H9 (cell line): ENCODE results near the gene STRA6. TPM values are rescaled to one million over a fixed set of nuclear protein-coding genes. Genes with fewer than 3 reads are reported as not detected.

ENCODE experiments used
- DNase-seq: peaks from one replicate; pipeline ENCODE4 v3.0.0-alpha.2; 2017
- H2AFZ ChIP-seq: one replicate; pipeline ENCODE4 v1.6.1; 2013; ENCODE audit warnings: mild to moderate bottlenecking, low read length, control low read depth, moderate library complexity
- H2AK5ac ChIP-seq: 2 replicates; pipeline ENCODE4 v1.6.1; 2013; ENCODE audit warnings: low read length, control low read depth, mixed read lengths; ENCODE audit not compliant: insufficient read length
- H2BK120ac ChIP-seq: one replicate; pipeline ENCODE4 v1.6.1; 2013; ENCODE audit warnings: low read depth, mild to moderate bottlenecking, low read length, control low read depth, inconsistent platforms; ENCODE audit not compliant: poor library complexity, severe bottlenecking
- H2BK12ac ChIP-seq: 2 replicates; pipeline ENCODE4 v1.6.1; 2013; ENCODE audit warnings: low read length, control low read depth, mixed read lengths, low read depth; ENCODE audit not compliant: insufficient read length
- H2BK15ac ChIP-seq: 2 replicates; pipeline ENCODE4 v1.6.1; 2013; ENCODE audit warnings: low read depth, low read length, control low read depth
- H2BK20ac ChIP-seq: one replicate; pipeline ENCODE4 v1.6.1; 2013; ENCODE audit warnings: low read depth, mild to moderate bottlenecking, low read length, control low read depth, inconsistent platforms; ENCODE audit not compliant: poor library complexity, severe bottlenecking
- H2BK5ac ChIP-seq: 2 replicates; pipeline ENCODE4 v1.6.1; 2013; ENCODE audit warnings: low read length, control low read depth, mixed read lengths; ENCODE audit not compliant: insufficient read length
- H3K14ac ChIP-seq: 2 replicates; pipeline ENCODE4 v1.6.1; 2013; ENCODE audit warnings: low read length, control low read depth; ENCODE audit not compliant: insufficient read depth
- H3K18ac ChIP-seq: 2 replicates; pipeline ENCODE4 v1.6.1; 2013; ENCODE audit warnings: low read depth, mild to moderate bottlenecking, mixed read lengths, low read length, control low read depth; ENCODE audit not compliant: insufficient read length
- H3K23ac ChIP-seq: 2 replicates; pipeline ENCODE4 v1.6.1; 2013; ENCODE audit warnings: low read length, control low read depth, mixed read lengths, low read depth; ENCODE audit not compliant: insufficient read length
- H3K23me2 ChIP-seq: 2 replicates; pipeline ENCODE4 v1.6.1; 2013; ENCODE audit warnings: low read depth, mild to moderate bottlenecking, mixed read lengths, low read length, control low read depth; ENCODE audit not compliant: insufficient read length, poor library complexity, severe bottlenecking
- H3K27ac ChIP-seq: 2 replicates; pipeline ENCODE4 v1.5.1; 2013; ENCODE audit warnings: low read length, control low read depth, mixed read lengths, low read depth; ENCODE audit not compliant: insufficient read length
- H3K27me3 ChIP-seq: 2 replicates; pipeline ENCODE4 v1.6.1; 2013; ENCODE audit warnings: low read length, control low read depth, inconsistent platforms; ENCODE audit not compliant: insufficient read depth
- H3K4ac ChIP-seq: 2 replicates; pipeline ENCODE4 v1.6.1; 2013; ENCODE audit warnings: low read depth, mild to moderate bottlenecking, control low read depth, inconsistent platforms, low read length, moderate library complexity
- H3K4me1 ChIP-seq: 2 replicates; pipeline ENCODE4 v1.6.1; 2013; ENCODE audit warnings: low read length, control low read depth, inconsistent platforms; ENCODE audit not compliant: insufficient read depth
- H3K4me2 ChIP-seq: 2 replicates; pipeline ENCODE4 v1.6.1; 2013; ENCODE audit warnings: low read length, control low read depth, mixed read lengths; ENCODE audit not compliant: insufficient read length, insufficient read depth
- H3K56ac ChIP-seq: 2 replicates; pipeline ENCODE4 v1.6.1; 2013; ENCODE audit warnings: low read depth, mild to moderate bottlenecking, mixed read lengths, low read length, control low read depth; ENCODE audit not compliant: insufficient read length
- H3K79me1 ChIP-seq: 2 replicates; pipeline ENCODE4 v1.6.1; 2013; ENCODE audit warnings: low read depth, mild to moderate bottlenecking, moderate library complexity, low read length, control low read depth, inconsistent platforms; ENCODE audit not compliant: insufficient read depth, poor library complexity, severe bottlenecking
- H3K79me2 ChIP-seq: 2 replicates; pipeline ENCODE4 v1.6.1; 2013; ENCODE audit warnings: low read length, control low read depth, inconsistent platforms; ENCODE audit not compliant: insufficient read depth
- H3K9ac ChIP-seq: 2 replicates; pipeline ENCODE4 v1.6.1; 2013; ENCODE audit warnings: low read length, control low read depth, mixed read lengths; ENCODE audit not compliant: insufficient read length; ENCODE audit errors: extremely low read depth
- H3K9me3 ChIP-seq: one replicate; pipeline ENCODE4 v1.6.1; 2013; ENCODE audit warnings: low read depth, low read length, inconsistent platforms; ENCODE audit not compliant: control insufficient read depth
- H3T11ph ChIP-seq: one replicate; pipeline ENCODE4 v1.6.1; 2013; ENCODE audit warnings: mild to moderate bottlenecking, low read length, control low read depth, inconsistent platforms
- H4K20me1 ChIP-seq: one replicate; pipeline ENCODE4 v1.6.1; 2013; ENCODE audit not compliant: control insufficient read depth, insufficient read length, insufficient read depth
- H4K5ac ChIP-seq: 2 replicates; pipeline ENCODE4 v1.6.1; 2013; ENCODE audit warnings: low read depth, mild to moderate bottlenecking, mixed read lengths, low read length, control low read depth; ENCODE audit not compliant: insufficient read length
- H4K8ac ChIP-seq: replicated peaks from 2 replicates; pipeline ENCODE4 v1.6.1; 2013; ENCODE audit warnings: low read length, control low read depth, mixed read lengths, low read depth; ENCODE audit not compliant: insufficient read length
- H4K91ac ChIP-seq: 2 replicates; pipeline ENCODE4 v1.6.1; 2013; ENCODE audit warnings: low read depth, mild to moderate bottlenecking, moderate library complexity, mixed read lengths, low read length, control low read depth; ENCODE audit not compliant: insufficient read length
- H3K27ac Mint-ChIP-seq, 3 experiments: 2 replicates in 2 of 3; 3 replicates in 1 of 3; pipeline ENCODE4 v1.8.0; 2020 to 2021; ENCODE audit warnings: mixed read lengths in 3 of 3, mild to moderate bottlenecking in 1 of 3, moderate library complexity in 1 of 3
- H3K27me3 Mint-ChIP-seq: 2 replicates; pipeline ENCODE4 v1.8.0; 2021; ENCODE audit warnings: low read depth, mild to moderate bottlenecking, moderate library complexity, mixed read lengths
- H3K36me3 Mint-ChIP-seq, 3 experiments: 2 replicates in 2 of 3; 3 replicates in 1 of 3; pipeline ENCODE4 v1.8.0; 2020 to 2021; ENCODE audit warnings: low read depth in 3 of 3, mixed read lengths in 3 of 3; ENCODE audit not compliant: insufficient read depth in 1 of 3
- H3K4me1 Mint-ChIP-seq, 2 experiments: 2 replicates each; pipeline ENCODE4 v1.8.0; 2020; ENCODE audit warnings: mixed read lengths in 2 of 2
- H3K4me3 Mint-ChIP-seq, 2 experiments: 2 replicates in 1 of 2; 3 replicates in 1 of 2; pipeline ENCODE4 v1.8.0; 2020 to 2021; ENCODE audit warnings: mild to moderate bottlenecking in 2 of 2, mixed read lengths in 2 of 2, moderate library complexity in 1 of 2
- H3K9me3 Mint-ChIP-seq, 2 experiments: 2 replicates in 1 of 2; 3 replicates in 1 of 2; pipeline ENCODE4 v1.8.0; 2020; ENCODE audit warnings: mild to moderate bottlenecking in 2 of 2, mixed read lengths in 2 of 2, moderate library complexity in 1 of 2
- WGBS: extraction: QIAGEN DNeasy Blood & Tissue Kit; methylation state at CpG from one replicate; pipeline ENCODE4 v1.1.7; 2013; ENCODE audit warnings: missing lambda C conversion rate, low lambda C conversion rate, mixed read lengths; ENCODE audit not compliant: insufficient read length; ENCODE audit errors: extremely low coverage; 5-methylcytosine and 5-hydroxymethylcytosine counted together
- total RNA-seq: library from RNA; stranded (reverse); gene quantifications from 2 replicates; pipeline ENCODE4 v1.2.1, GENCODE V29; 2021
- TF ChIP-seq, protein P1 (sequence below): fragments of 200-600 bp; sonication (generic); conservative IDR thresholded peaks from 3 replicates; pipeline ENCODE4 v1.8.0; 2021; ENCODE audit warnings: antibody characterized with exemption, mild to moderate bottlenecking

The STRA6 gene
- total RNA-seq, 1 experiment from 2014 or later, result 12.8 TPM

DNA sequence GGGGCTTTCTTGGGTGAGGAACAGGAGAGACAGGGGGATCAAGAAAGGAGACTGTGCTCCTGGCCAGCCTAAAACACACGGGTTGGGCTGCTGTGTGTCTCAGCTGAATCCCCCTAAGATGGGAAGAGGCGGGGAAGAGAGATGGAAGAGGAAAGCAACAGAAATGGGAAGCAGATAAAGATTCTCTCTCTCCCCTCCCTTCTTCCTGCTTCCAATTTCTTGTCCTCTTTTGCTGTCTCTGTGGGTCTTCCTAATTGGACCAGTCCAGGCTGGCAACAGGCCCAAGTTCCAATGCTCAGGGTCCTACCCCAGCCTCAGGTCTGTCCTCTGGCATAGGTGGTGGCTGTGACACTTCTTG is 65.1 kb downstream of the STRA6 start:
- TF ChIP-seq, protein P1, sequence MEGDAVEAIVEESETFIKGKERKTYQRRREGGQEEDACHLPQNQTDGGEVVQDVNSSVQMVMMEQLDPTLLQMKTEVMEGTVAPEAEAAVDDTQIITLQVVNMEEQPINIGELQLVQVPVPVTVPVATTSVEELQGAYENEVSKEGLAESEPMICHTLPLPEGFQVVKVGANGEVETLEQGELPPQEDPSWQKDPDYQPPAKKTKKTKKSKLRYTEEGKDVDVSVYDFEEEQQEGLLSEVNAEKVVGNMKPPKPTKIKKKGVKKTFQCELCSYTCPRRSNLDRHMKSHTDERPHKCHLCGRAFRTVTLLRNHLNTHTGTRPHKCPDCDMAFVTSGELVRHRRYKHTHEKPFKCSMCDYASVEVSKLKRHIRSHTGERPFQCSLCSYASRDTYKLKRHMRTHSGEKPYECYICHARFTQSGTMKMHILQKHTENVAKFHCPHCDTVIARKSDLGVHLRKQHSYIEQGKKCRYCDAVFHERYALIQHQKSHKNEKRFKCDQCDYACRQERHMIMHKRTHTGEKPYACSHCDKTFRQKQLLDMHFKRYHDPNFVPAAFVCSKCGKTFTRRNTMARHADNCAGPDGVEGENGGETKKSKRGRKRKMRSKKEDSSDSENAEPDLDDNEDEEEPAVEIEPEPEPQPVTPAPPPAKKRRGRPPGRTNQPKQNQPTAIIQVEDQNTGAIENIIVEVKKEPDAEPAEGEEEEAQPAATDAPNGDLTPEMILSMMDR, result no peak
- no peak overlapping the region for H3K23ac ChIP-seq
- Mint-ChIP-seq H3K4me3 (peak overlapping the region; percentile 36 to 59; a peak in 2 of 5 replicates), H3K36me3 (0 out of 7 replicates have a peak, but pooled peaks cover 0 to 1% (median 0%) of the 10 kb centered on the region in 3 experiments), H3K9me3 (no peaks in the 10 kb centered on the region; a peak in 1 of 5 replicates), H3K27me3 (peaks cover 71% of the 10 kb centered on the region), H3K27ac (no peak overlapping the region), H3K4me1 (peaks cover 63 to 71% of the 10 kb centered on the region in 2 experiments)
- H3K9me3 ChIP-seq, result no peaks in the 10 kb centered on the region
- no peak overlapping the region for H3K14ac ChIP-seq
- H3K56ac ChIP-seq, result no peak overlapping the region
- H4K20me1 ChIP-seq, result no peaks in the 10 kb centered on the region
- no peak overlapping the region for H3K9ac ChIP-seq
- H4K91ac ChIP-seq, result no peak overlapping the region
- H2BK12ac ChIP-seq, result no peak overlapping the region
- H2BK20ac ChIP-seq, result no peak overlapping the region
- peaks cover 10% of the 10 kb centered on the region; the same call in 1 of the 2 replicates for H3K4me1 ChIP-seq
- peaks cover 7% of the 10 kb centered on the region for H3K23me2 ChIP-seq
- H3K27me3 ChIP-seq, result peaks cover 36% of the 10 kb centered on the region
- H4K5ac ChIP-seq, result no peak overlapping the region
- no peak overlapping the region for H2AFZ ChIP-seq
- H2BK120ac ChIP-seq, result no peak overlapping the region
- H3K4me2 ChIP-seq, result no peak overlapping the region
- no peak overlapping the region for H3K4ac ChIP-seq
- H2BK15ac ChIP-seq, result no peak overlapping the region
- H3K18ac ChIP-seq, result no peak overlapping the region
- DNase-seq, result no peak
- no peak overlapping the region for H3T11ph ChIP-seq
- H3K27ac ChIP-seq, result no peak overlapping the region
- H2AK5ac ChIP-seq, result no peak overlapping the region
- no peak overlapping the region for H2BK5ac ChIP-seq
- no peaks in the 10 kb centered on the region for H3K79me1 ChIP-seq
- no peak overlapping the region for H4K8ac ChIP-seq
- H3K79me2 ChIP-seq, result no peaks in the 10 kb centered on the region
- no CpG with 5 or more reads among the region's 2 CpGs for WGBS
